HCT116 (cell line): Measurements from ENCODE around the gene TMEM201. TPM values are rescaled to one million over a fixed set of nuclear protein-coding genes. Genes with fewer than 3 reads are reported as not detected.

Experiments
- ATAC-seq: fragments of 200-7000 bp; cut with Tn5 transposase; 2 replicates; pipeline ENCODE4 v1.9.1; 2020; ENCODE audit warnings: mild to moderate bottlenecking, moderate library complexity
- BruUV-seq: library from RNA; stranded (reverse); fragments of 400-500 nt; replicated peaks from 2 replicates; lab custom pipeline; 2021; lab: Mats Ljungman, UMichigan
- CTCF ChIA-PET: fragments of 300-600 bp; sonication (Branson Sonifier 250); formaldehyde crosslinking; loops from one replicate; lab custom pipeline; 2021; ENCODE audit warnings: antibody characterized with exemption; lab: Charles Lee
- POLR2A ChIA-PET: fragments of 300-600, 350-600 bp; sonication (Branson Sonifier 250); formaldehyde crosslinking; loops from one replicate; lab custom pipeline; 2021; ENCODE audit warnings: antibody characterized with exemption; lab: Charles Lee
- RAD21 ChIA-PET, 2 experiments: fragments of 300-600 bp; sonication (Branson Sonifier 250); formaldehyde crosslinking; loops; one replicate each; lab custom pipeline; 2023; ENCODE audit warnings: low total read pairs in 2 of 2; ENCODE audit not compliant: uncharacterized antibody in 2 of 2, unreplicated experiment in 2 of 2, low non-redundant PET in 1 of 2; lab: Charles Lee
- DNase-seq: peaks from one replicate; pipeline ENCODE4 v3.0.0-alpha.2; 2010; ENCODE audit warnings: low read depth, low spot score
- H2AFZ ChIP-seq: fragments of 200-600 bp; shearing (Covaris generic), sonication (generic); 2 replicates; pipeline ENCODE4 v1.6.1; 2017; ENCODE audit warnings: low read depth, mixed run types, mixed read lengths, antibody characterized with exemption, low read length; ENCODE audit not compliant: poor library complexity, severe bottlenecking
- H3K27ac ChIP-seq: 2 replicates; pipeline ENCODE4 v1.5.1; 2012; ENCODE audit warnings: low read depth, low read length
- H3K27me3 ChIP-seq: fragments of 200-600 bp; sonication (generic); 2 replicates; pipeline ENCODE4 v1.6.1; 2016; ENCODE audit warnings: mixed run types, low read length, mixed read lengths; ENCODE audit not compliant: insufficient read depth
- H3K36me3 ChIP-seq, 2 experiments: fragments of 200-500 bp in 1 of 2; fragments of 200-600 bp in 1 of 2; sonication (Bioruptor generic) in 1 of 2; sonication (generic) in 1 of 2; 2 replicates each; pipeline versions ENCODE4 v1.5.1 to v1.6.1; 2014 to 2016; ENCODE audit warnings: low read length in 2 of 2, inconsistent platforms in 1 of 2, mixed read lengths in 1 of 2, mixed run types in 1 of 2; ENCODE audit not compliant: insufficient read depth in 2 of 2, control insufficient read depth in 1 of 2
- H3K4me1 ChIP-seq, 2 experiments: fragments of 200-600 bp in 1 of 2; sonication (generic) in 1 of 2; 2 replicates each; pipeline versions ENCODE4 v1.5.1 to v1.6.1; 2012 to 2017; ENCODE audit warnings: low read length in 2 of 2, inconsistent platforms in 1 of 2, mild to moderate bottlenecking in 1 of 2, mixed read lengths in 1 of 2, mixed run types in 1 of 2, moderate library complexity in 1 of 2; ENCODE audit not compliant: insufficient read depth in 2 of 2, control insufficient read depth in 1 of 2
- H3K4me2 ChIP-seq: fragments of 200-600 bp; sonication (generic); 2 replicates; pipeline ENCODE4 v1.6.1; 2017; ENCODE audit warnings: mixed run types, low read length, mixed read lengths
- H3K4me3 ChIP-seq, 2 experiments: fragments of 200-600 bp in 1 of 2; sonication (generic) in 1 of 2; replicated peaks in 1 of 2; 2 replicates each; pipeline ENCODE4 v1.5.1; 2011 to 2016; ENCODE audit warnings: low read length in 2 of 2, control low read depth in 1 of 2, low read depth in 1 of 2, mild to moderate bottlenecking in 1 of 2, mixed read lengths in 1 of 2, mixed run types in 1 of 2
- H3K79me2 ChIP-seq: fragments of 200-600 bp; sonication (generic); 2 replicates; pipeline ENCODE4 v1.6.1; 2017; ENCODE audit warnings: mild to moderate bottlenecking, mixed run types, low read length, moderate library complexity, mixed read lengths; ENCODE audit not compliant: insufficient read depth
- H3K9ac ChIP-seq: fragments of 200-600 bp; sonication (generic); 2 replicates; pipeline ENCODE4 v1.6.1; 2016; ENCODE audit warnings: low read length, mixed read lengths
- H3K9me2 ChIP-seq: fragments of 200-600 bp; sonication (generic), shearing (Covaris generic); 2 replicates; pipeline ENCODE4 v1.6.1; 2017; ENCODE audit warnings: mixed run types, mild to moderate bottlenecking, moderate library complexity; ENCODE audit not compliant: insufficient read depth
- H3K9me3 ChIP-seq, 2 experiments: fragments of 200-500 bp in 1 of 2; fragments of 200-600 bp in 1 of 2; sonication (Bioruptor generic) in 1 of 2; sonication (generic) in 1 of 2; 2 replicates each; pipeline ENCODE4 v1.6.1; 2014 to 2017; ENCODE audit warnings: low read length in 2 of 2, mixed read lengths in 2 of 2, inconsistent platforms in 1 of 2, low read depth in 1 of 2, mild to moderate bottlenecking in 1 of 2, mixed run types in 1 of 2, moderate library complexity in 1 of 2; ENCODE audit not compliant: control insufficient read depth in 1 of 2, insufficient read depth in 1 of 2
- H4K20me1 ChIP-seq: fragments of 200-600 bp; sonication (generic), shearing (Covaris generic); 2 replicates; pipeline ENCODE4 v1.6.1; 2017; ENCODE audit warnings: mixed run types, mild to moderate bottlenecking, moderate library complexity; ENCODE audit not compliant: insufficient read depth
- CEBPB ChIP-seq: IDR thresholded peaks from 2 replicates; pipeline ENCODE4 v1.6.1; 2012; ENCODE audit warnings: low read depth
- EGR1 ChIP-seq: IDR thresholded peaks from 2 replicates; pipeline ENCODE4 v1.6.1; 2012; ENCODE audit warnings: low read depth
- FOSL1 ChIP-seq: IDR thresholded peaks from 2 replicates; pipeline ENCODE4 v1.6.1; 2012; ENCODE audit warnings: low read depth
- JUND ChIP-seq: IDR thresholded peaks from 2 replicates; pipeline ENCODE4 v1.6.1; 2012
- POLR2A ChIP-seq: IDR thresholded peaks from 2 replicates; pipeline ENCODE4 v1.7.0; 2011; ENCODE audit warnings: borderline replicate concordance; ENCODE audit not compliant: insufficient read depth, insufficient read length; ENCODE audit errors: extremely low read depth
- POLR2AphosphoS5 ChIP-seq: IDR thresholded peaks from 2 replicates; pipeline ENCODE4 v1.6.1; 2011; ENCODE audit warnings: mild to moderate bottlenecking, low read depth, low read length, moderate library complexity
- SP1 ChIP-seq: IDR thresholded peaks from 2 replicates; pipeline ENCODE4 v1.6.1; 2012; ENCODE audit warnings: low read depth
- ZNF274 ChIP-seq: fragments of 200-500 bp; sonication (Bioruptor generic); IDR thresholded peaks from 2 replicates; pipeline ENCODE4 v1.6.1; 2014; ENCODE audit warnings: mild to moderate bottlenecking, low read depth, low read length, inconsistent platforms
- intact Hi-C: fragments of 100-400 bp; cut with micrococcal nuclease; formaldehyde crosslinking; loops from 2 replicates; pipeline ENCODE4 v1.10.0; 2022
- total RNA-seq: library from RNA; stranded (reverse); gene quantifications from one replicate; pipeline ENCODE4 v1.2.1, GENCODE V29; 2021; ENCODE audit not compliant: unreplicated experiment
- TF ChIP-seq, protein P1 (sequence below), 3 experiments: fragments of 200-600 bp in 1 of 3; sonication (generic) in 1 of 3; IDR thresholded peaks in 2 of 3; conservative IDR thresholded peaks in 1 of 3; 2 replicates each; pipeline ENCODE4 v1.5.1; 2012 to 2017; ENCODE audit warnings: low read depth in 2 of 3, low read length in 2 of 3, antibody characterized with exemption in 1 of 3, borderline replicate concordance in 1 of 3, control low read depth in 1 of 3, mild to moderate bottlenecking in 1 of 3, mixed read lengths in 1 of 3, mixed run types in 1 of 3, moderate library complexity in 1 of 3; ENCODE audit not compliant: insufficient read depth in 1 of 3
- TF ChIP-seq, protein P2 (sequence below): IDR thresholded peaks from 2 replicates; pipeline ENCODE4 v1.6.1; 2012
- TF ChIP-seq, protein P3 (sequence below): IDR thresholded peaks from 2 replicates; pipeline ENCODE4 v1.6.1; 2012
- TF ChIP-seq, protein P4 (sequence below): IDR thresholded peaks from 2 replicates; pipeline ENCODE4 v1.6.1; 2012; ENCODE audit warnings: low read depth

TMEM201 gene
- total RNA-seq, 1 experiment from 2014 or later: 27.6 TPM

DNA sequence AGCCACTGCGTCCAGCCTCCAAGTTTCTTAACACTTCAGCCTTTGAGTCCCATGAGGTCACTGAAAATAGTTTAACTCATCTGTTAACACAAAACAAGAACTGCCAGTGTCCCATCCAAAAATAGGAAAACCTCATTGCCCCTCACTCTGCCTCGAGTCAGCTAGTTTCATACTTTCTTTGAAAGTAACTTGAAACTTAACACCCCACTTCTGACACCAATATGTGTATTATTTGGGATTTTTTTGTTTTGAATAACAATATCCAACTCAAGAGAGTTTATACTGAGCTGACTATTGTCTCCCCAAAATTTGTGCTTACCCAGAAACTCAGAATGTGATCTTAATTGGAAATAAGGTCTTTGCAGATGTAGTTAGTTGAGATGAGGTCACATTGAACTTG, 45.9 kb downstream of the TMEM201 start:
- ATAC-seq (no peak), DNase-seq (no peak)
- no peaks in the 10 kb centered on the region for H3K79me2 ChIP-seq
- POLR2A ChIA-PET: no interaction called here
- no peak overlapping the region for H3K4me3 ChIP-seq
- H3K9me3 ChIP-seq: no peaks in the 10 kb centered on the region
- H3K4me1 ChIP-seq: no peaks in the 10 kb centered on the region
- no peaks in the 10 kb centered on the region for H3K9me2 ChIP-seq
- no TSS peak for BruUV-seq
- H3K27me3 ChIP-seq: no peaks in the 10 kb centered on the region
- CTCF ChIA-PET: no interaction called here
- H3K27ac ChIP-seq: no peak overlapping the region
- no peak overlapping the region for H3K4me2 ChIP-seq
- no peak overlapping the region for H3K9ac ChIP-seq
- RAD21 ChIA-PET: no interaction called here
- TF ChIP-seq, protein P1, sequence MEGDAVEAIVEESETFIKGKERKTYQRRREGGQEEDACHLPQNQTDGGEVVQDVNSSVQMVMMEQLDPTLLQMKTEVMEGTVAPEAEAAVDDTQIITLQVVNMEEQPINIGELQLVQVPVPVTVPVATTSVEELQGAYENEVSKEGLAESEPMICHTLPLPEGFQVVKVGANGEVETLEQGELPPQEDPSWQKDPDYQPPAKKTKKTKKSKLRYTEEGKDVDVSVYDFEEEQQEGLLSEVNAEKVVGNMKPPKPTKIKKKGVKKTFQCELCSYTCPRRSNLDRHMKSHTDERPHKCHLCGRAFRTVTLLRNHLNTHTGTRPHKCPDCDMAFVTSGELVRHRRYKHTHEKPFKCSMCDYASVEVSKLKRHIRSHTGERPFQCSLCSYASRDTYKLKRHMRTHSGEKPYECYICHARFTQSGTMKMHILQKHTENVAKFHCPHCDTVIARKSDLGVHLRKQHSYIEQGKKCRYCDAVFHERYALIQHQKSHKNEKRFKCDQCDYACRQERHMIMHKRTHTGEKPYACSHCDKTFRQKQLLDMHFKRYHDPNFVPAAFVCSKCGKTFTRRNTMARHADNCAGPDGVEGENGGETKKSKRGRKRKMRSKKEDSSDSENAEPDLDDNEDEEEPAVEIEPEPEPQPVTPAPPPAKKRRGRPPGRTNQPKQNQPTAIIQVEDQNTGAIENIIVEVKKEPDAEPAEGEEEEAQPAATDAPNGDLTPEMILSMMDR (IDR thresholded peaks at IDR 0.05 in 2 of 3, conservative IDR thresholded peaks at IDR 0.05 in 1 of 3; ENCODE audit: borderline replicate concordance in 1 of 3, insufficient read depth in 1 of 3, low read depth in 2 of 3, low read length in 2 of 3): no peak
- TF ChIP-seq, protein P2, sequence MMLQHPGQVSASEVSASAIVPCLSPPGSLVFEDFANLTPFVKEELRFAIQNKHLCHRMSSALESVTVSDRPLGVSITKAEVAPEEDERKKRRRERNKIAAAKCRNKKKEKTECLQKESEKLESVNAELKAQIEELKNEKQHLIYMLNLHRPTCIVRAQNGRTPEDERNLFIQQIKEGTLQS: no peak
- TF ChIP-seq, protein P3, sequence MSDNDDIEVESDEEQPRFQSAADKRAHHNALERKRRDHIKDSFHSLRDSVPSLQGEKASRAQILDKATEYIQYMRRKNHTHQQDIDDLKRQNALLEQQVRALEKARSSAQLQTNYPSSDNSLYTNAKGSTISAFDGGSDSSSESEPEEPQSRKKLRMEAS: no peak
- TF ChIP-seq POLR2AphosphoS5 (no peak), FOSL1 (no peak), ZNF274 (no peak), SP1 (no peak), POLR2A (no peak), CEBPB (no peak), EGR1 (no peak), JUND (no peak)
- TF ChIP-seq, protein P4, sequence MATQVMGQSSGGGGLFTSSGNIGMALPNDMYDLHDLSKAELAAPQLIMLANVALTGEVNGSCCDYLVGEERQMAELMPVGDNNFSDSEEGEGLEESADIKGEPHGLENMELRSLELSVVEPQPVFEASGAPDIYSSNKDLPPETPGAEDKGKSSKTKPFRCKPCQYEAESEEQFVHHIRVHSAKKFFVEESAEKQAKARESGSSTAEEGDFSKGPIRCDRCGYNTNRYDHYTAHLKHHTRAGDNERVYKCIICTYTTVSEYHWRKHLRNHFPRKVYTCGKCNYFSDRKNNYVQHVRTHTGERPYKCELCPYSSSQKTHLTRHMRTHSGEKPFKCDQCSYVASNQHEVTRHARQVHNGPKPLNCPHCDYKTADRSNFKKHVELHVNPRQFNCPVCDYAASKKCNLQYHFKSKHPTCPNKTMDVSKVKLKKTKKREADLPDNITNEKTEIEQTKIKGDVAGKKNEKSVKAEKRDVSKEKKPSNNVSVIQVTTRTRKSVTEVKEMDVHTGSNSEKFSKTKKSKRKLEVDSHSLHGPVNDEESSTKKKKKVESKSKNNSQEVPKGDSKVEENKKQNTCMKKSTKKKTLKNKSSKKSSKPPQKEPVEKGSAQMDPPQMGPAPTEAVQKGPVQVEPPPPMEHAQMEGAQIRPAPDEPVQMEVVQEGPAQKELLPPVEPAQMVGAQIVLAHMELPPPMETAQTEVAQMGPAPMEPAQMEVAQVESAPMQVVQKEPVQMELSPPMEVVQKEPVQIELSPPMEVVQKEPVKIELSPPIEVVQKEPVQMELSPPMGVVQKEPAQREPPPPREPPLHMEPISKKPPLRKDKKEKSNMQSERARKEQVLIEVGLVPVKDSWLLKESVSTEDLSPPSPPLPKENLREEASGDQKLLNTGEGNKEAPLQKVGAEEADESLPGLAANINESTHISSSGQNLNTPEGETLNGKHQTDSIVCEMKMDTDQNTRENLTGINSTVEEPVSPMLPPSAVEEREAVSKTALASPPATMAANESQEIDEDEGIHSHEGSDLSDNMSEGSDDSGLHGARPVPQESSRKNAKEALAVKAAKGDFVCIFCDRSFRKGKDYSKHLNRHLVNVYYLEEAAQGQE: no peak
- no peaks in the 10 kb centered on the region for H4K20me1 ChIP-seq
- no peaks in the 10 kb centered on the region for H3K36me3 ChIP-seq
- intact Hi-C loops: no loop called here
- H2AFZ ChIP-seq: no peak overlapping the region
